Measurements from ENCODE around the gene TLX2. TPM values are rescaled to one million over a fixed set of nuclear protein-coding genes. Genes with fewer than 3 reads are reported as not detected.
A peak's percentile ranks its signal among the peaks of the same experiment; 100 is the strongest.

The TLX2 gene
- total RNA-seq, 3 donors from 2014 or later, result not detected

DNA sequence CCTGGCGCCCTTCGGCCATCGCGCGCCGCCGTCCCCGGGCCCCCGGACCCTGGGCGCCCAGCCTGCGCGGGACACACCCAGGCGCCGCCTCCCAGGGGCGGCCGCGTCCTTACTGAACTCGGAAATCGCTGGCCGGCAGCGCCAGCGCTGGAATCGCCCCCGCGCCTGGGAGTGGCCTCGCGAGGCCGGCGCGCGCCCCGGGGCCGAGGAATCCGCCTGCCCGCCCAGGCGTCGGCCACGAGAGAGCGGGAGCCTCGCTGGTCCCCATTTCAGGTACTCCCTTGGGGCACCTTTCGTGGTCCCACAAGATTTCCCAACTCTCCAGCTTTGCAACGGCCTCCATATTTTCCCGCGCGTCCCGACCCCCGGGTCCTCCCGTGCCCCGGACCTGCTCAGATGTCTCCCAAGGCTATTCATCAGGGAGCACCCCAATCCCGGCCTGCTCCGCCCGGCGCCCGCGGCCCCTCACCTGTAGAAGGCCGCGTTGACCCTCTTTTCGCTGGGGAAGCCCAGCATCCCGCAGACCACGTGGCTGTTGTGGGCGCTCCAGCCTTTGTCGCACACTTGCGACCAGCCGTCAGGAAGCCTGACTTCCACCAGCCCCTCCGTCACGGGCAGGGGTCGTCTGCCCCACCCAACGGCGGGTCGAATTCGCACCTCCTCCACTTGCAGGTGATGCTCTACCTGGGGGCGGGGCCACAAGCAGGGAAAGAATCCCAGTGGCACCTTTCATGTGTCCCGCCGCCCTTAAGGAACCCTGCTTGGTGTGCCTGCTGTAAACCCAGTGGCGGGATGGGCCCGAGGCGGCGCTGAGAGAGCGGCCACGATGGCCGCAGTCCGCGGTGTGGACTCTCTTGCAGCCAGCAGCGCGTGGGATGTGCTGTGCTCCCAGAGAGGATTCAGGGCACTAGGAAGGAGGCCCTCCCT, 34.9 kb downstream of the TLX2 start:
- DNase-seq (no peak), ATAC-seq (peak; percentile 60 to 70)
- Mint-ChIP-seq H3K4me3 (peak overlapping the region; percentile 65), H3K9me3 (no peaks in the 10 kb centered on the region), H3K4me1 (ENCODE audit: low read depth) (peaks cover 7% of the 10 kb centered on the region), H3K36me3 (ENCODE audit: insufficient read depth) (no peaks in the 10 kb centered on the region), H3K27me3 (ENCODE audit: low read depth) (peaks cover 45% of the 10 kb centered on the region)

DNA sequence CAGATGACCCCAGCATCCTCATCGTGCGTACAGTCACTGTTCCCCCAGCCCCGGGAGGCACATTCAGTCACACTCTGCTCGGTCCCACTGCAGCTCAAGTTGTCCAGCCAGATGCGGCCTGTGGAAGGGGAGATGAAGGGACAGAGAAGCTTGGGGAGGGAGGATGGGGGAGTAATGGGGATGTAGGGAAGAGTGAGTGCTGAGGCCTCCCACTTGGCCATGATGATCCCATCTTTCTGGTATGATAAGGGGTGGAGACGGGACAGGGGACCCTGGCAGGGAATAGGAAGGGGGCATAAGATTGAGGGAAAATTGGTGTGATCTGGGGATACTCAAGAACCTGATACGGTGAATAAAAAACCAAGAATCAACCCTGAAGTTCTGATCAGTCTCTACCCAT, 36.0 kb downstream of the TLX2 start:
- H3K4me1 Mint-ChIP-seq (ENCODE audit: low read depth), result peaks cover 7% of the 10 kb centered on the region
- ATAC-seq, result no peak
- H3K36me3 Mint-ChIP-seq (ENCODE audit: insufficient read depth), result no peaks in the 10 kb centered on the region
- H3K4me3 Mint-ChIP-seq, result peak overlapping the region; percentile 11
- DNase-seq, result no peak
- no peaks in the 10 kb centered on the region for H3K9me3 Mint-ChIP-seq
- H3K27me3 Mint-ChIP-seq (ENCODE audit: low read depth), result peaks cover 45% of the 10 kb centered on the region

DNA sequence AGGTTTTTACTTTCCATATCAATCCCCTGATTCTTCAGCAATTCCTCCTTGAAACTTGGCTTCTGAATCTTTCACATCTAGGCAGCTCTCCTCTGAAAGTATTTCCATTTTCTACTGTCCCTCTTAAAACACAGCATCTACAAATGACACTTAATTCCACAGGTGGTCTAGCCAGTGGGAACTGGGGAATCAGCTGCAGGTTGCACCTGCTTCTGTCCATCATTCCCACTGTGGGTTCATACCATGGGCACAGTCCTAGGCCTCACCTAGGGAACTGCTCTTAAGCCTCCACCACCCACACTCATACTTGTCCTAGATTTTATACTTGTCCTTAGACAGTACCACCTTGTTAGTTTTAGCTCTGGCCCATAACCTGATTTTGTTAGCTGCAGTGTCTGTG, 37.3 kb downstream of the TLX2 start:
- Mint-ChIP-seq H3K36me3 (ENCODE audit: insufficient read depth) (no peaks in the 10 kb centered on the region), H3K27me3 (ENCODE audit: low read depth) (peaks cover 41% of the 10 kb centered on the region), H3K4me1 (ENCODE audit: low read depth) (peaks cover 10% of the 10 kb centered on the region), H3K4me3 (no peak overlapping the region), H3K9me3 (no peaks in the 10 kb centered on the region)
- no peak for DNase-seq
- no peak for ATAC-seq

DNA sequence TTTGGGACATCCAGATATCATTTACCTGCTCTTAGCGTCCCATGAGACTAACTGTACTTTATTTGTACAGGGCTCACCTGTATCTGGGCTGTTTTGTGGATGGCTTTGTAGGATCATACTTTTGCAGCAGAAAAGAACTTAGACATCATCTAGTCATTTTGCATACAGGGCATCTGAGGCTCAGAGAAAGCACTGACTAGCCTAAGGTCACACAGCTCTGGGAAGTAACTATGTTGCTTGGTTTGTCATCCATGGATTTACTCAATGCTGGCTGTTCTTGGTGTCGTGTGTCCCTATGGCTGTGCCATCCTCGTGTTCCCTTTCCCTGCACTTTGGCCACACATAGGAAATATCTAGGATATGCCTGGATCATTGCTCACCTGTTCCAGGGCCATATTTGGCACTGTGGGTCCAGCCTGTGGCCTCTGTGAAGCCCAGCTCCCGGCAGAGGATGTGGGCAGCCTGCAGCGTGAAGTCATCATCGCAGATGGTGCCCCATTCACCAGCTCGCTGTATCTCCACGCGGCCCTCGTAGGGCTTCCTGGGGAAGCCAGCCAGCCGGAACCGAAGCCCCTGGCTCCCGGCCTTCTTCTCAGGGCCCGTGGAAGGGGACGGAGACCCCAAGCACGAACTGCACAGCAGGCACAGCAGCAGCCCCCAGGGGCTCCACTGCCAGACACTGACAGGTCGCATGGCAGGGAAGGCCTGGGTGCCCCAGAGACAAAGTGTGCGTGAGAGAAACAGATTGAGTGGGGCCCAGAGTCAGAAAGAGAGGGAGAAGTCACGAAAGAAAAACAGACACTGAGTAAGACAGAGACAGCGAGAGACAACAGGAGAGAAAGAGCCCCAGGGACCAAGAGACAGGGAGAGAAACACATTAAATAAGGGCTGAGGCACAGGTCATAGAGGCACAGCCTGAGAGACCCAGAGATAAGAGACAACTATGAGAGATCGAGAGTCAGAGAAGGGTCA, 38.0 kb downstream of the TLX2 start:
- Mint-ChIP-seq H3K4me3 (peak overlapping the region; percentile 29), H3K36me3 (ENCODE audit: insufficient read depth) (no peaks in the 10 kb centered on the region), H3K9me3 (no peaks in the 10 kb centered on the region), H3K27me3 (ENCODE audit: low read depth) (peaks cover 39% of the 10 kb centered on the region), H3K4me1 (ENCODE audit: low read depth) (peaks cover 10% of the 10 kb centered on the region)
- ATAC-seq (no peak), DNase-seq (no peak)

DNA sequence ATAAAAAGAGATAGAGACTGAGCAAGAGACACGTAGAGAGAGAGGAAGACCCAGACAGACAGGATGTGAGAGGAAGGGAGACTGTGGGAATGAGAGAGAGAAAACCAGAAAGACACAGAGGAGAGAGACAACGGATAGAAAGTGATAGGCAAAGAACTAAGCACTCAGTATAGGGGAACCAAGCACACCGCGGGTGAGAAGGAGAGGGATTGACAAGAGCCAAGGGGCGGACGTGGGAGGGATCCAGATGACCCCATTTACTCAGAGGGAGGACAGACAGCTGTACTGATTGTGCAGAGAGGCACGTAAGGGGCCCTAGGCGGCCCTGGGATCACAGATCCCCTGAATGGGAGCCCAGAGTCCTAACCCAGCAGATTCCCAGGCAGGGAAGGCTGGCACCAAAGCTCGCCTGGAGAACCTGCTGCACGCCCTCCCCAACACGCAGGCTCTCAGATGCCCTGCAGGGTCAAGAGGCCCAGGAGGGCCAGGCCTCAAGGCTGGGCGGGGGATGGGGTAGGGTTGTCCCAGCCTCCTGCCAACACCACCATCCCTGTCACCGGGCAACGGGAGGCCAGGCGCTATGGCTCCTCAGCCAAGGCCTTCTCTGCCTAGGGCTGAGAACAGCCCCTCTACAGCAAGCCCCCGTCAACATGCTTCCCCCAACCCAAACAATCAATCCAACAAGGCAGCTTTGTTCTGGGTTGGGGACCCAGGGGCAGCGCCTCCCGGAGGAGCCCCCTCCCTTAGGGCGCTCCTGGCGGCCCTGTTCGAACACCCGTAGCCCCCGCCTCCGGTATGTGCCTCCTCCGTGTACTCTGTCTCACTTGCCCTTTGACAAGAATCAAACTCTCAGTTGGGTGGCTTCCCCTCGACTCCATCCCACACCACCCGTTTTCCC, 38.9 kb downstream of the TLX2 start:
- DNase-seq, result no peak
- ATAC-seq, result no peak
- H3K4me3 Mint-ChIP-seq, result peak overlapping the region; percentile 76
- H3K36me3 Mint-ChIP-seq (ENCODE audit: insufficient read depth), result no peaks in the 10 kb centered on the region
- H3K4me1 Mint-ChIP-seq (ENCODE audit: low read depth), result peaks cover 9% of the 10 kb centered on the region
- no peaks in the 10 kb centered on the region for H3K9me3 Mint-ChIP-seq
- H3K27me3 Mint-ChIP-seq (ENCODE audit: low read depth), result peaks cover 32% of the 10 kb centered on the region

DNA sequence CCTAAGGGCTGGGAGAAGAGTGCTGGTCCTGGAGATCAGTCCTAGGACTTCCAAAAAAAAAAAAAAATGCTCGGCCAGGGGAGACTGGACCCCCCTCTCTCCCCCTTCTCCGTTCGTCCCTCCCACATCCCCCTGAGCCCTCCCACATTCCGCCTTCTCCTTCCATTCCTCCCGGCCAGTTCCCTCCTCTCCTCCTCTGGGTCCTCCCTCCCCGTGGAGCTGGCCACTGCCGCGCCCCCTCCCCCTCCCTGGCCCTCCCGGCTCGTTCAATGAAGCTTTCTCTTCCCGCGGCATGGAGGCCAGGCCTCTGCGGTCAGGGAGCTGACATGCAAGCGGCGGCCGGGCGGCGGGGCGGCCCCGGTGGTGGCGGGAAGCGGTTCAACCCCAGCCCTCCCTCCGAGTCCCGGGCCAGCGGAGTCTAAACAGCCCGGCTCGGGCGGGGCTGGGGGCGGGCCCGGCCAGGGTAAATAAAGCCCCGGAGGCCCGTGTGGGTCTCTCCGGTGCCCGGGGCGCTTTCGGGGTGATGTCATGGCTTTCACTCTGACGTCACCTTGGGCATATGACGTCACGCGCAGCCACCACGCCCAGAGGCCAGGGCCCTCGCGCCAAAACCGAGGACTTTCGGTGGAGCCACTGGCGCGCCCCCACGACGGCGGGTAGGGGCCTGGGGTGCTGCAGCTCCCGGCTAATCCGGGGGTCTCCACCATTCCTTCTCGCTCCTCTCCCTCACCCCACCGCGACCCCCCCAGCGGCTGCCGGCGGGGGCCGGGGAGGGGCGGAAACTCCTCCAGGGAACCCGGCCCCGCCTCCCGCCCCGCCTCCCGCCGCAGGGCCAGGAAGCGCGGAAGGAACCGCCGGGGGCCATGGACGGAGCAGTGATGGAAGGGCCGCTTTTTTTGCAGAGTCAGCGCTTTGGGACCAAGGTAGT, 39.9 kb downstream of the TLX2 start, which contains the start of the genes DOK1 and LOXL3:
Gene DOK1 (plus strand): TSS at position 829 of the 928 bp plus-strand sequence. CDS start 35 bp downstream, at position 864.
Gene LOXL3 (minus strand): TSS at position 51 of the 928 bp plus-strand sequence. CDS start 1,308 bp downstream, outside the sequence.
- Mint-ChIP-seq H3K4me3 (peak within 1 kb of the TSS; percentile 95), H3K4me1 (ENCODE audit: low read depth) (peaks cover 5% of the 10 kb centered on the region), H3K27me3 (ENCODE audit: low read depth) (peaks cover 27% of the 10 kb centered on the region), H3K9me3 (no peaks in the 10 kb centered on the region), H3K36me3 (ENCODE audit: insufficient read depth) (no peaks in the 10 kb centered on the region)
- ATAC-seq (peak; percentile 83 to 85), DNase-seq (peak; percentile 74)

DNA sequence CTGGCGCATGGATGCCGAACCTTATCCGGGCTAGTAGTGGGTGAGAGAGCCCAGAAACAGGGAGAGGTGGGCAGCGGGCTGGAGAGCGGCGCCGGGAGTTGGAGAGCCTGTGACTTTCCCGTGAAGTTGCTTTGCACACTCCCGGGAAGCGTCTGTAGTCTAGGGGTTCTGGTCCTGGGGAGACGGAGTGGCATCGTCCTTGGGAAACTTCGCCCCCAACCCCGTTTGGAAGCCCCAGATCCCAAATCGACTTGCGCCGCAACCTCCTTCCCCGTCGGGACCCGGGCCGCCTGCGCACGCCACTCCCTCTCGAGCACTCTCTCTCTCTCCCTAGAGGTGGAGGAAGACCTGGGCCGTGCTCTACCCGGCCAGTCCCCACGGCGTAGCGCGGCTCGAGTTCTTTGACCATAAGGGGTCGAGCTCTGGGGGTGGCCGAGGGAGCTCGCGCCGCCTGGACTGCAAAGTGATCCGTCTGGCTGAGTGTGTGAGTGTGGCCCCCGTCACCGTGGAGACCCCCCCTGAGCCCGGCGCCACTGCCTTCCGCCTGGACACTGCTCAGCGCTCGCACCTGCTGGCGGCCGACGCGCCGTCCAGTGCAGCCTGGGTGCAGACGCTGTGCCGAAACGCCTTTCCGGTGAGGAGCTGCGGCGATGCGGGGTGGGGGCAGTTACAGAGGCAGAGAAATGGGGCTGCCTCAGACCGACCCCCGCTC, 40.7 kb downstream of the TLX2 start:
- H3K4me3 Mint-ChIP-seq, result peak overlapping the region; percentile 95
- H3K4me1 Mint-ChIP-seq (ENCODE audit: low read depth), result peaks cover 5% of the 10 kb centered on the region
- peaks cover 19% of the 10 kb centered on the region for H3K27me3 Mint-ChIP-seq (ENCODE audit: low read depth)
- H3K9me3 Mint-ChIP-seq, result no peaks in the 10 kb centered on the region
- DNase-seq (peak; percentile 31), ATAC-seq (peak; percentile 67 to 70)
- no peaks in the 10 kb centered on the region for H3K36me3 Mint-ChIP-seq (ENCODE audit: insufficient read depth)

DNA sequence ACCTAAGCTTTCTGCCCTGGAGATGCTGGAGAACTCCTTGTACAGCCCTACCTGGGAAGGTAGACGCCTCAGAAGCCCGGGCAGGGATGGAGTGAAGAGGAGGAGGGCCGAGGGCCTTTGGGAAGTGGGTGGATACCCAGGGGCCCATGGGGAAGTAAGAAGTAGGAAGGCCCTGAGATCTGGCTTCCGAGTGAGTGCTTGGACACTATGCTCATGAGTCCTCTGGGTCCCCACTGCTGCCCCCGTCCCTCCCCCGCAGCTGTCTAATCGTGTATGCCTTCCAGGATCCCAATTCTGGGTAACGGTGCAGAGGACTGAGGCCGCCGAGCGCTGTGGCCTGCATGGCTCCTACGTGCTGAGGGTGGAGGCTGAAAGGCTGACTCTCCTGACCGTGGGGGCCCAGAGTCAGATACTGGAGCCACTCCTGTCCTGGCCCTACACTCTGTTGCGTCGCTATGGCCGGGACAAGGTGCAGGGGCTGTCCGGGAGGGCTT, 41.4 kb downstream of the TLX2 start:
- no peaks in the 10 kb centered on the region for H3K36me3 Mint-ChIP-seq (ENCODE audit: insufficient read depth)

DNA sequence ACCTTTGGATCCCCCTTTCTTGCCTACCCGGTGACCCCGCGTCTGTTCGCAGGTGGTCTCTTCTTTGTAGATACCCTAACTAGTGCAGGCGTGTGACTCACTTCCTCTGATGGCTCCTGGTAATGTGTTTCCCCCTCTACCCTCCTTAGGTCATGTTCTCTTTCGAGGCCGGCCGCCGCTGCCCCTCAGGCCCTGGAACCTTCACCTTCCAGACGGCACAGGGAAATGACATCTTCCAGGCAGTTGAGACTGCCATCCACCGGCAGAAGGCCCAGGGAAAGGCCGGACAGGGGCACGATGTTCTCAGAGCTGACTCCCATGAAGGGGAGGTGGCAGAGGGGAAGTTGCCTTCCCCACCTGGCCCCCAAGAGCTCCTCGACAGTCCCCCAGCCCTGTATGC, 41.9 kb downstream of the TLX2 start:
- ATAC-seq (no peak), DNase-seq (no peak)
- peaks cover 5% of the 10 kb centered on the region for H3K4me1 Mint-ChIP-seq (ENCODE audit: low read depth)
- peaks cover 9% of the 10 kb centered on the region for H3K27me3 Mint-ChIP-seq (ENCODE audit: low read depth)
- peak overlapping the region; percentile 95 for H3K4me3 Mint-ChIP-seq
- no peaks in the 10 kb centered on the region for H3K36me3 Mint-ChIP-seq (ENCODE audit: insufficient read depth)
- H3K9me3 Mint-ChIP-seq, result no peaks in the 10 kb centered on the region

More for the DNA sequence above, 41.4 kb downstream of the TLX2 start:
- Mint-ChIP-seq H3K9me3 (no peaks in the 10 kb centered on the region), H3K4me1 (ENCODE audit: low read depth) (peaks cover 5% of the 10 kb centered on the region), H3K4me3 (peak overlapping the region; percentile 95), H3K27me3 (ENCODE audit: low read depth) (peaks cover 12% of the 10 kb centered on the region)
- no peak for ATAC-seq
- DNase-seq, result no peak

DNA sequence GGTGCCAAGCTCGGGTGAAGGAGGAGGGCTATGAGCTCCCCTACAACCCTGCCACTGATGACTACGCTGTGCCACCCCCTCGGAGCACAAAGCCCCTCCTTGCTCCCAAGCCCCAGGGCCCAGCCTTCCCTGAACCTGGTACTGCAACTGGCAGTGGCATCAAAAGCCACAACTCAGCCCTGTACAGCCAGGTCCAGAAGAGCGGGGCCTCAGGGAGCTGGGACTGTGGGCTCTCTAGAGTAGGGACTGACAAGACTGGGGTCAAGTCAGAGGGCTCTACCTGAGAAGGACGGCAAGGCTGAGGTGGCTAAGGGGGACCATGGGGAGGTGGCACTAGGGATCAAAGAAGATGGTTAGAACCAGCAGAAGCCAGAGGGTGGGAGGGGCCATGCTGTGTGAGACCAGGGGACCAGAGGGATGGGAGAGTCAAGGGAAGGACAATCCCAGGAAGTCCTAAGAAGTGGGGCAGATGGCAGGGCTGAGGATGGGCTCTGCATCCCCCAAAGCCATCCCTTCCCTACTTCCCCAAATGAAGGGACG, 42.7 kb downstream of the TLX2 start:
- ATAC-seq (no peak), DNase-seq (no peak)
- H3K9me3 Mint-ChIP-seq, result no peaks in the 10 kb centered on the region
- no peaks in the 10 kb centered on the region for H3K36me3 Mint-ChIP-seq (ENCODE audit: insufficient read depth)
- H3K27me3 Mint-ChIP-seq (ENCODE audit: low read depth), result peaks cover 6% of the 10 kb centered on the region
- no peak overlapping the region for H3K4me3 Mint-ChIP-seq
- H3K4me1 Mint-ChIP-seq (ENCODE audit: low read depth), result peaks cover 5% of the 10 kb centered on the region

DNA sequence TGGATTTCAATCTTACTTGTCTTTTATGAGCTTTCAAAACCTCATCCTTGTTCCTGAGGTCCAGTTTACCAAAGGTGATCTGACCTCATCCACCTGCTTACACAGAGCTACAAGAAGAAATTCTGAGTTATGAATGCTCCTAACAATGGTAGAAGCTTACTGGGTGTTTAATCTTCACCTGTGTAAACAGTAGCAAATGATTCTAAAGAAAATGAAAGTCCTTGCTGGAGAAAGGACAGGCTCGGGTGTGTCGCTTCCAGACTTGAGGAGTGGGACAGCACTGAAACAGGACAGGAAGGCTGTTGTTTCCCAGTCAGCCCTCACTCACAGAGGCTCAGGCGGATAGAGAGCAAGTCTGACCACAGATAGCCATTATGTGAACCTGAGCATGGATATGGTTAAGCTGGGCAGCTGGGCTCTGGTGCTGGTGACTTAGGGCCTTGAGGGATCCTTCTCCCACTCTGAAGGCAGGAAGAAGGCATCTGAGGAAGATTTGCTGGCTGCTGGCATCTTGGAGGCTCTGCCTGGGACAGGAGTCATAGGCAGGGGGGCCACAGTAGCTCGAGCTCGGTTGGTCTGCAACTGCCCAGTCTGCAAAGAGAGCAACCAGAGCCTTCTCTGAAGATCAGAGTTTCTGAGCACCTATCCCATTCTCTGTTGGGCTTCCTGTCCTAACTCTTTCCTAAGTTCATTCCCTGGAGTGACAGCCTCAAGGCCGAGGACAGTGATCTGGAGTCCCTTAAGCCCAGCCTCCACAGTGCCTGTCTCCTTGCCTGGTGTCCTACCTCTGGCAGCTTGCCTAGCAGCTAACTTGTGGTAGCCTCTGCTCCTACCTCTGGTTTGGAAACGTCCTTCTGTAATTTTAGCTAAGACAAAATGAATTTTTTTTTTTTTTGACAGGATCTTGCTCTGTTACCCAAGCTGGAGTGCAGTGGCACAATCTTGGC, 44.3 kb downstream of the TLX2 start:
- Mint-ChIP-seq H3K4me1 (ENCODE audit: low read depth) (peaks cover 5% of the 10 kb centered on the region), H3K9me3 (no peaks in the 10 kb centered on the region), H3K27me3 (ENCODE audit: low read depth) (peaks cover 6% of the 10 kb centered on the region), H3K4me3 (no peak overlapping the region), H3K36me3 (ENCODE audit: insufficient read depth) (no peaks in the 10 kb centered on the region)
- ATAC-seq (no peak), DNase-seq (no peak)
